GM23338 (cell line): Measurements from ENCODE around the gene ZBTB40. TPM values are rescaled to one million over a fixed set of nuclear protein-coding genes. Genes with fewer than 3 reads are reported as not detected.

ENCODE experiments used
- ATAC-seq: fragments of 200-7000 bp; cut with Tn5 transposase; 3 replicates; pipeline ENCODE4 v1.9.1; 2020
- DNase-seq: peaks from one replicate; pipeline ENCODE4 v3.0.0-alpha.2; 2015; ENCODE audit warnings: low spot score
- H2AFZ ChIP-seq: fragments of 200-600 bp; sonication (generic); 2 replicates; pipeline ENCODE4 v1.8.0; 2016; ENCODE audit warnings: antibody characterized with exemption, mild to moderate bottlenecking, moderate library complexity
- H3F3A ChIP-seq: fragments of 200-600 bp; sonication (generic); replicated peaks from 2 replicates; pipeline ENCODE4 v1.8.0; 2017; ENCODE audit warnings: antibody characterized with exemption, mixed run types, low read depth
- H3K27ac ChIP-seq: fragments of 200-600 bp; sonication (generic); 2 replicates; pipeline ENCODE4 v1.6.1; 2016; ENCODE audit warnings: low read depth
- H3K27me3 ChIP-seq: fragments of 200-600 bp; sonication (generic); 2 replicates; pipeline ENCODE4 v1.8.0; 2016; ENCODE audit warnings: mild to moderate bottlenecking, mixed run types, moderate library complexity; ENCODE audit not compliant: insufficient read depth
- H3K36me3 ChIP-seq: fragments of 200-600 bp; sonication (generic); 2 replicates; pipeline ENCODE4 v1.8.0; 2016; ENCODE audit warnings: mild to moderate bottlenecking; ENCODE audit not compliant: insufficient read depth
- H3K4me1 ChIP-seq: fragments of 200-600 bp; sonication (generic); 2 replicates; pipeline ENCODE4 v1.8.0; 2016; ENCODE audit warnings: mild to moderate bottlenecking, moderate library complexity; ENCODE audit not compliant: insufficient read depth
- H3K4me2 ChIP-seq: fragments of 200-600 bp; sonication (generic); 2 replicates; pipeline ENCODE4 v1.7.1; 2017; ENCODE audit warnings: mixed run types
- H3K4me3 ChIP-seq: fragments of 200-600 bp; sonication (generic); 2 replicates; pipeline ENCODE4 v1.6.1; 2016; ENCODE audit warnings: mixed run types
- H3K79me2 ChIP-seq: fragments of 200-600 bp; sonication (generic); replicated peaks from 2 replicates; pipeline ENCODE4 v1.8.0; 2017; ENCODE audit warnings: mild to moderate bottlenecking; ENCODE audit not compliant: insufficient read depth
- H3K9me2 ChIP-seq: fragments of 200-600 bp; sonication (generic); 2 replicates; pipeline ENCODE4 v1.8.0; 2017; ENCODE audit not compliant: insufficient read depth
- H4K20me1 ChIP-seq: fragments of 200-600 bp; sonication (generic); replicated peaks from 2 replicates; pipeline ENCODE4 v1.8.0; 2017; ENCODE audit warnings: mild to moderate bottlenecking; ENCODE audit not compliant: insufficient read depth
- H3K27ac Mint-ChIP-seq: 2 replicates; pipeline ENCODE4 v1.8.0; 2020; ENCODE audit warnings: inconsistent platforms, mild to moderate bottlenecking, moderate library complexity, mixed read lengths
- H3K27me3 Mint-ChIP-seq: 3 replicates; pipeline ENCODE4 v1.8.0; 2022; ENCODE audit warnings: low read depth, mild to moderate bottlenecking, moderate library complexity, mixed read lengths, inconsistent platforms; ENCODE audit not compliant: insufficient read depth, poor library complexity
- H3K36me3 Mint-ChIP-seq: 3 replicates; pipeline ENCODE4 v1.8.0; 2021; ENCODE audit warnings: low read depth, mild to moderate bottlenecking, inconsistent platforms, moderate library complexity, mixed read lengths
- H3K4me1 Mint-ChIP-seq: 3 replicates; pipeline ENCODE4 v1.8.0; 2020; ENCODE audit warnings: mild to moderate bottlenecking, inconsistent platforms, mixed read lengths
- H3K4me3 Mint-ChIP-seq: 3 replicates; pipeline ENCODE4 v1.8.0; 2021; ENCODE audit warnings: moderate library complexity, mild to moderate bottlenecking, inconsistent platforms, mixed read lengths
- H3K9me3 Mint-ChIP-seq: 3 replicates; pipeline ENCODE4 v1.8.0; 2020; ENCODE audit warnings: moderate library complexity, mild to moderate bottlenecking, inconsistent platforms, mixed read lengths
- CREB1 ChIP-seq: fragments of 250-450 bp; sonication (Bioruptor Pico); IDR thresholded peaks from 2 replicates; pipeline ENCODE4 v1.5.0; 2020; ENCODE audit warnings: low read depth, mild to moderate bottlenecking, moderate library complexity
- CTCF ChIP-seq, 2 experiments: fragments of 200-600 bp in 1 of 2; sonication (generic) in 1 of 2; conservative IDR thresholded peaks; 2 replicates each; pipeline versions ENCODE4 v1.5.1 to v1.6.1; 2016 to 2017; ENCODE audit warnings: antibody characterized with exemption in 2 of 2, low read depth in 2 of 2, mild to moderate bottlenecking in 2 of 2, moderate library complexity in 1 of 2
- EZH2 ChIP-seq: fragments of 200-600 bp; sonication (generic); IDR thresholded peaks from one replicate; pipeline ENCODE4 v1.8.0; 2017; ENCODE audit warnings: antibody characterized with exemption, mild to moderate bottlenecking, low read depth; ENCODE audit not compliant: unreplicated experiment
- NANOG ChIP-seq: IDR thresholded peaks from 2 replicates; pipeline ENCODE4 v1.6.1; 2016; ENCODE audit warnings: antibody characterized with exemption, borderline replicate concordance
- POLR2AphosphoS5 ChIP-seq: IDR thresholded peaks from 2 replicates; pipeline ENCODE4 v1.6.1; 2016; ENCODE audit warnings: antibody characterized with exemption, low read depth
- polyA plus RNA-seq: library from polyadenylated mRNA; unstranded; fragments of >200 nt; fragmentation: Nextera tagmentation; extraction: Ambion mirVana; gene quantifications from 2 replicates; pipeline ENCODE4 v1.2.1, GENCODE V29; 2016
- total RNA-seq: library from RNA; depleted of rRNA; stranded (reverse); fragments of >200 nt; shearing (Covaris generic); gene quantifications from 2 replicates; pipeline ENCODE4 v1.2.3, GENCODE V29; 2014

The ZBTB40 gene
- total and polyA plus RNA-seq, 2 experiments from 2014 or later = 3.1 to 22.7 TPM

- TF ChIP-seq CREB1 (CRISPR knock-in tag) = no peak
Observed at GRCh38 chr1:22414244-22414751, 37.4 kb upstream of the ZBTB40 start (continued).

- no peaks in the 10 kb centered on the region for H3F3A ChIP-seq
- H2AFZ ChIP-seq = no peak overlapping the region
- Mint-ChIP-seq H3K27ac (no peak overlapping the region), H3K4me3 (no peak overlapping the region), H3K4me1 (peaks cover 25% of the 10 kb centered on the region), H3K27me3 (peaks cover 15% of the 10 kb centered on the region), H3K36me3 (no peaks in the 10 kb centered on the region), H3K9me3 (peaks cover 6% of the 10 kb centered on the region; the same call in 1 of the 3 replicates)
- no peak overlapping the region for H3K4me2 ChIP-seq
- H4K20me1 ChIP-seq = no peaks in the 10 kb centered on the region
- no peaks in the 10 kb centered on the region for H3K27me3 ChIP-seq
- H3K9me2 ChIP-seq = no peaks in the 10 kb centered on the region
- H3K27ac ChIP-seq = no peak overlapping the region
- no peaks in the 10 kb centered on the region for H3K36me3 ChIP-seq
- no peaks in the 10 kb centered on the region for H3K79me2 ChIP-seq
- ATAC-seq (no peak), DNase-seq (no peak)
- no peak for TF ChIP-seq EZH2
- TF ChIP-seq CTCF (conservative IDR thresholded peaks at IDR 0.05; ENCODE audit: low read depth in 2 of 2) = 0 out of 4 replicates have a peak, but pooled peaks of 1 of the 2 experiments have one; percentile 7
- H3K4me1 ChIP-seq = peaks cover 4% of the 10 kb centered on the region; the same call in 1 of the 2 replicates
- H3K4me3 ChIP-seq = no peak overlapping the region
Observed at GRCh38 chr1:22415489-22415888, 36.2 kb upstream of the ZBTB40 start.

GRCh38 chr1:22416555-22417454 is 34.8 kb upstream of the ZBTB40 start:
- Mint-ChIP-seq H3K27ac (no peak overlapping the region), H3K27me3 (peaks cover 11% of the 10 kb centered on the region), H3K36me3 (no peaks in the 10 kb centered on the region), H3K9me3 (no peaks in the 10 kb centered on the region), H3K4me1 (peaks cover 22% of the 10 kb centered on the region), H3K4me3 (peak overlapping the region; percentile 36; the same call in 1 of the 3 replicates)
- ATAC-seq (peak; percentile 76), DNase-seq (peak; percentile 91)
- Histone ChIP-seq H3K4me2 (peak overlapping the region; percentile 75), H2AFZ (peak overlapping the region; percentile 87; the same call in 1 of the 2 replicates), H3K36me3 (no peaks in the 10 kb centered on the region), H3F3A (no peaks in the 10 kb centered on the region), H3K9me2 (no peaks in the 10 kb centered on the region), H3K4me1 (peaks cover 4% of the 10 kb centered on the region; the same call in 1 of the 2 replicates), H3K79me2 (no peaks in the 10 kb centered on the region), H4K20me1 (no peaks in the 10 kb centered on the region), H3K27me3 (no peaks in the 10 kb centered on the region), H3K27ac (no peak overlapping the region), H3K4me3 (0 out of 2 replicates have a peak overlapping the region, but pooled peaks have one; percentile 21)
- TF ChIP-seq CTCF (conservative IDR thresholded peaks at IDR 0.05; ENCODE audit: low read depth in 2 of 2) = peak; percentile 96 to 97
- TF ChIP-seq POLR2AphosphoS5 = no peak
- TF ChIP-seq NANOG = no peak
